Activated naive CD8-positive, alpha-beta T cell treated with anti-CD3 and anti-CD28 coated beads, Interleukin-2, amount 10 ng/mL, durations not matched to agents 7 days and 5 days (primary cell): ENCODE results near the gene NEUROG1. TPM values are rescaled to one million over a fixed set of nuclear protein-coding genes. Genes with fewer than 3 reads are reported as not detected.

ENCODE experiments used
- ATAC-seq: fragments of 150-1000 bp; cut with Tn5 transposase; one replicate; pipeline ENCODE4 v1.10.0; 2021; ENCODE audit warnings: low read depth, moderate library complexity
- POLR2A ChIA-PET: fragments of 350-600 bp; sonication (Branson Sonifier 250); formaldehyde crosslinking; loops from one replicate; lab custom pipeline; 2021; ENCODE audit warnings: antibody characterized with exemption; lab: Charles Lee
- DNase-seq: peaks from one replicate; pipeline ENCODE4 v3.0.0; 2021
- H3K27ac Mint-ChIP-seq: one replicate; pipeline ENCODE4 v1.8.0; 2022; ENCODE audit warnings: mild to moderate bottlenecking, mixed read lengths
- H3K27me3 Mint-ChIP-seq: one replicate; pipeline ENCODE4 v1.8.0; 2022; ENCODE audit warnings: mild to moderate bottlenecking, moderate library complexity, mixed read lengths
- H3K36me3 Mint-ChIP-seq: one replicate; pipeline ENCODE4 v1.8.0; 2021; ENCODE audit warnings: mild to moderate bottlenecking, mixed read lengths
- H3K4me1 Mint-ChIP-seq: one replicate; pipeline ENCODE4 v1.8.0; 2021; ENCODE audit warnings: mixed read lengths
- H3K4me3 Mint-ChIP-seq: one replicate; pipeline ENCODE4 v1.8.0; 2022; ENCODE audit warnings: mild to moderate bottlenecking, moderate library complexity, mixed read lengths
- H3K9me3 Mint-ChIP-seq: one replicate; pipeline ENCODE4 v1.8.0; 2021; ENCODE audit warnings: mixed read lengths
- total RNA-seq, 2 experiments: library from RNA; stranded (reverse); gene quantifications; one replicate each; pipeline ENCODE4 v1.2.3, GENCODE V29; 2021

The NEUROG1 gene
- total RNA-seq, 2 experiments from 2014 or later: not detected

GRCh38 chr5:135491038-135491551, 44.7 kb downstream of the NEUROG1 start:
- Mint-ChIP-seq H3K4me1 (peaks cover 5% of the 10 kb centered on the region), H3K4me3 (no peak overlapping the region), H3K27ac (no peak overlapping the region), H3K27me3 (peaks cover 92% of the 10 kb centered on the region), H3K36me3 (no peaks in the 10 kb centered on the region), H3K9me3 (no peaks in the 10 kb centered on the region)
- ATAC-seq: no peak
- POLR2A ChIA-PET: no interaction called here
- DNase-seq: no peak

GRCh38 chr5:135490245-135491037, 45.3 kb downstream of the NEUROG1 start:
- no peak for DNase-seq
- peaks cover 88% of the 10 kb centered on the region for H3K27me3 Mint-ChIP-seq
- no peak overlapping the region for H3K4me3 Mint-ChIP-seq
- H3K9me3 Mint-ChIP-seq: no peaks in the 10 kb centered on the region
- H3K36me3 Mint-ChIP-seq: no peaks in the 10 kb centered on the region
- H3K4me1 Mint-ChIP-seq: peaks cover 5% of the 10 kb centered on the region
- H3K27ac Mint-ChIP-seq: no peak overlapping the region
- POLR2A ChIA-PET: no interaction called here
- ATAC-seq: no peak

GRCh38 chr5:135489466-135490244, 46.1 kb downstream of the NEUROG1 start:
- no peaks in the 10 kb centered on the region for H3K36me3 Mint-ChIP-seq
- H3K27ac Mint-ChIP-seq: peak overlapping the region; percentile 58
- DNase-seq (no peak), ATAC-seq (no peak)
- no peaks in the 10 kb centered on the region for H3K9me3 Mint-ChIP-seq
- peaks cover 87% of the 10 kb centered on the region for H3K27me3 Mint-ChIP-seq
- peak overlapping the region; percentile 25 for H3K4me3 Mint-ChIP-seq
- peaks cover 5% of the 10 kb centered on the region for H3K4me1 Mint-ChIP-seq
- POLR2A ChIA-PET: no interaction called here

- DNase-seq (no peak), ATAC-seq (no peak)
- Mint-ChIP-seq H3K27ac (no peak overlapping the region), H3K27me3 (peaks cover 80% of the 10 kb centered on the region), H3K9me3 (no peaks in the 10 kb centered on the region), H3K36me3 (no peaks in the 10 kb centered on the region), H3K4me3 (no peak overlapping the region), H3K4me1 (peaks cover 5% of the 10 kb centered on the region)
- POLR2A ChIA-PET: no interaction called here
These were observed 46.9 kb downstream of the NEUROG1 start for GRCh38 chr5:135488727-135489465.

GRCh38 chr5:135487839-135488514, 47.8 kb downstream of the NEUROG1 start:
- Mint-ChIP-seq H3K36me3 (no peaks in the 10 kb centered on the region), H3K27ac (no peak overlapping the region), H3K4me1 (peaks cover 5% of the 10 kb centered on the region), H3K4me3 (no peak overlapping the region), H3K27me3 (peaks cover 71% of the 10 kb centered on the region), H3K9me3 (no peaks in the 10 kb centered on the region)
- POLR2A ChIA-PET: no interaction called here
- ATAC-seq: no peak
- no peak for DNase-seq

GRCh38 chr5:135487037-135487395, 48.7 kb downstream of the NEUROG1 start:
- H3K27me3 Mint-ChIP-seq: peaks cover 61% of the 10 kb centered on the region

GRCh38 chr5:135486131-135487036, 49.4 kb downstream of the NEUROG1 start:
- Mint-ChIP-seq H3K27ac (no peak overlapping the region), H3K36me3 (no peaks in the 10 kb centered on the region), H3K9me3 (no peaks in the 10 kb centered on the region), H3K27me3 (peaks cover 55% of the 10 kb centered on the region), H3K4me1 (peaks cover 5% of the 10 kb centered on the region), H3K4me3 (no peak overlapping the region)
- POLR2A ChIA-PET: no interaction called here
- DNase-seq: no peak
- ATAC-seq: no peak

More at GRCh38 chr5:135487037-135487395, 48.7 kb downstream of the NEUROG1 start:
- Mint-ChIP-seq H3K4me1 (peaks cover 5% of the 10 kb centered on the region), H3K4me3 (no peak overlapping the region), H3K9me3 (no peaks in the 10 kb centered on the region), H3K36me3 (no peaks in the 10 kb centered on the region), H3K27ac (no peak overlapping the region)
- DNase-seq (no peak), ATAC-seq (no peak)
- POLR2A ChIA-PET: no interaction called here

- H3K9me3 Mint-ChIP-seq: no peaks in the 10 kb centered on the region
- H3K27me3 Mint-ChIP-seq: peaks cover 39% of the 10 kb centered on the region
- ATAC-seq (no peak), DNase-seq (no peak)
- no peak overlapping the region for H3K27ac Mint-ChIP-seq
- POLR2A ChIA-PET: no interaction called here
- no peak overlapping the region for H3K4me3 Mint-ChIP-seq
- H3K36me3 Mint-ChIP-seq: no peaks in the 10 kb centered on the region
- peaks cover 2% of the 10 kb centered on the region for H3K4me1 Mint-ChIP-seq
These were observed 51.1 kb downstream of the NEUROG1 start for GRCh38 chr5:135484674-135485086.

Other genes starting within 250 kb of the NEUROG1 start
- gene MACROH2A1, start 136.7 kb downstream of the NEUROG1 start, total RNA-seq: 100 to 1,000 TPM; 253 to 258 TPM
- gene DCANP1, start 88.6 kb downstream of the NEUROG1 start, total RNA-seq: not detected
- gene TIFAB, start 83.6 kb downstream of the NEUROG1 start, total RNA-seq: not detected
- gene CXCL14, start 43.0 kb upstream of the NEUROG1 start, total RNA-seq: not detected